IMR-90 (cell line): ENCODE measurements around the gene OXSR1. TPM values are rescaled to one million over a fixed set of nuclear protein-coding genes. Genes with fewer than 3 reads are reported as not detected.

Source experiments
- CTCF ChIP-seq: conservative IDR thresholded peaks from 2 replicates; pipeline ENCODE4 v1.5.1; 2012; ENCODE audit warnings: mild to moderate bottlenecking, low read depth, low read length, improper control_type of control experiment
- polyA plus RNA-seq, 3 experiments: library from polyadenylated mRNA; depleted of rRNA; stranded (reverse); fragments of >200 nt; gene quantifications; 2 replicates each; pipeline ENCODE4 v1.2.3, GENCODE V29; 2012; ENCODE audit warnings: low replicate concordance in 1 of 3
- total RNA-seq: library from RNA; depleted of rRNA; stranded (reverse); fragments of >200 nt; gene quantifications from 2 replicates; pipeline ENCODE4 v1.2.3, GENCODE V29; 2012

The OXSR1 gene
- total and polyA plus RNA-seq, 2 of the 4 experiments (the other 2 are of a cell fraction): 32.9 to 37.6 TPM

- no peak for TF ChIP-seq CTCF
Measured at GRCh38 chr3:38136777-38137614, 28.3 kb upstream of the OXSR1 start, which contains the start of gene ACAA1 (continued).
